ENCODE results near the gene ANO7. TPM values are rescaled to one million over a fixed set of nuclear protein-coding genes. Genes with fewer than 3 reads are reported as not detected.

Gene ANO7
- total and polyA plus RNA-seq, 2 of the 8 experiments (the other 6 are each of a cell fraction or from before 2014, with no cell fraction given) = 3.2 to 6.9 TPM

- TF ChIP-seq YY1 (IDR thresholded peaks at IDR 0.05; ENCODE audit: low read depth, low read length) = no peak
- TF ChIP-seq HDAC6 (IDR thresholded peaks at IDR 0.05; ENCODE audit: low read depth, low read length) = no peak
- TF ChIP-seq USF2 (IDR thresholded peaks at IDR 0.05; ENCODE audit: low read length) = no peak
- TF ChIP-seq RBBP5 (IDR thresholded peaks at IDR 0.05; ENCODE audit: borderline replicate concordance, low read depth, low read length) = no peak
- TF ChIP-seq BRCA1 (IDR thresholded peaks at IDR 0.05; ENCODE audit: low read depth, low read length) = no peak
- TF ChIP-seq MAX (IDR thresholded peaks at IDR 0.05) = no peak
These were observed 26.7 kb upstream of the ANO7 start (continued) for GRCh38 chr2:241161646-241162281.
